Gastroesophageal sphincter (tissue), 3 donors: ENCODE measurements around the gene MILR1.

Source experiments
- POLR2AphosphoS5 ChIP-seq: sonication (generic); formaldehyde crosslinking; IDR thresholded peaks from one replicate; pipeline ENCODE4 v1.6.1; 2017; ENCODE audit warnings: antibody characterized with exemption
- TF ChIP-seq, protein P1 (sequence below), 4 experiments: fragments of 200-600 bp in 2 of 4; fragments of 450-650 bp in 2 of 4; sonication (generic) in 1 of 4; IDR thresholded peaks; one replicate each; pipeline ENCODE4 v1.5.1; 2017 to 2019; ENCODE audit warnings: antibody characterized with exemption in 4 of 4, mild to moderate bottlenecking in 2 of 4, moderate library complexity in 2 of 4

DNA sequence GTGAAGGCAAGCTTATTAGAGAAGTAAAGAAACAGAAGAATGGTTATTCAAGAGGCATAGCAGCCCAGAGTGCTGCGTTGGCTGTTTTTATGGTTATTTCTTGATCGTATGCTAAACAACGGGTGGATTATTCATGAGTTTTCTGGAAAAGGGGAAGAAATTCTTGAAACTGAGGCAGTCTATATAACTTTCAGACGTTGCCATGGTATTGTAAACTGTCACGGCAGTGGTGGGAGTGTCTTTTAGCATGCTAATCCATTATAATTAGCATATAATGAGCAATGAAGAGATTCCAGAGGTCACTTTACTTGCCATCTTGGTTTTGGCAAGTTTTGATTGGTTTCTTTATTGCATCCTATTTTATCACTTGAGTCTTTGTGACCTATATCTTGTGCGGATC lies 17.4 kb upstream of the MILR1 start:
- TF ChIP-seq, protein P1, sequence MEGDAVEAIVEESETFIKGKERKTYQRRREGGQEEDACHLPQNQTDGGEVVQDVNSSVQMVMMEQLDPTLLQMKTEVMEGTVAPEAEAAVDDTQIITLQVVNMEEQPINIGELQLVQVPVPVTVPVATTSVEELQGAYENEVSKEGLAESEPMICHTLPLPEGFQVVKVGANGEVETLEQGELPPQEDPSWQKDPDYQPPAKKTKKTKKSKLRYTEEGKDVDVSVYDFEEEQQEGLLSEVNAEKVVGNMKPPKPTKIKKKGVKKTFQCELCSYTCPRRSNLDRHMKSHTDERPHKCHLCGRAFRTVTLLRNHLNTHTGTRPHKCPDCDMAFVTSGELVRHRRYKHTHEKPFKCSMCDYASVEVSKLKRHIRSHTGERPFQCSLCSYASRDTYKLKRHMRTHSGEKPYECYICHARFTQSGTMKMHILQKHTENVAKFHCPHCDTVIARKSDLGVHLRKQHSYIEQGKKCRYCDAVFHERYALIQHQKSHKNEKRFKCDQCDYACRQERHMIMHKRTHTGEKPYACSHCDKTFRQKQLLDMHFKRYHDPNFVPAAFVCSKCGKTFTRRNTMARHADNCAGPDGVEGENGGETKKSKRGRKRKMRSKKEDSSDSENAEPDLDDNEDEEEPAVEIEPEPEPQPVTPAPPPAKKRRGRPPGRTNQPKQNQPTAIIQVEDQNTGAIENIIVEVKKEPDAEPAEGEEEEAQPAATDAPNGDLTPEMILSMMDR (IDR thresholded peaks at IDR 0.05), result no peak
- no peak for TF ChIP-seq POLR2AphosphoS5
